Activated effector memory CD4-positive, alpha-beta T cell treated with Interleukin-2 at 50 U/mL for 16 hours (primary cell): ENCODE data around the gene ANKRD34A.
"Not testable (repeated sequence)": the region's sequence is repeated elsewhere in the genome, so short reads cannot be mapped to it uniquely, and the experiment has no call there.

Experiments used
- DNase-seq: peaks from one replicate; pipeline ENCODE4 v3.0.0-alpha.2; 2020

ANKRD34A gene

DNA sequence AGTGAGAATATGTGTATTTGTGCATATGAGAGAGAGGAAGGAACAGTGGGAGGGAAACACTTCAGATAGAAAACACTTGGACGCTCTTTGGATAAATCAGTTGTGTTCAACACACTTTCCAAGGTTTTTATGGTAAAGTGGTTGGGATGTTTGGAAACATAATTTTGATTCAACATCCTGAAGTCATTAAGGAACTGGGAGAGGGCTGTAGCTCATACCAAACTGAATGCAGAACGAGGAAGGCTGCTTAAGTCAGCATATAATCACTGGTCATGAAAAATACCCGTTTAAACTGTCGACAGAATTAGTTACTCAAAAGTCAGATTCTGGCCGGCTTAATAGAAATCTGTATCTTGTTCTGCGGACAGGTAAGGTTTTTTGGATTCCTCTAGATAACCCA lies 21.5 kb downstream of the ANKRD34A start:
- no peak for DNase-seq

GRCh38 chr1:145942405-145942804 lies 22.0 kb downstream of the ANKRD34A start:
- DNase-seq = no peak

- DNase-seq = no peak
Observed at GRCh38 chr1:145937436-145937835, 26.9 kb downstream of the ANKRD34A start.

GRCh38 chr1:145936247-145936646 lies 28.1 kb downstream of the ANKRD34A start:
- DNase-seq = no peak

DNA sequence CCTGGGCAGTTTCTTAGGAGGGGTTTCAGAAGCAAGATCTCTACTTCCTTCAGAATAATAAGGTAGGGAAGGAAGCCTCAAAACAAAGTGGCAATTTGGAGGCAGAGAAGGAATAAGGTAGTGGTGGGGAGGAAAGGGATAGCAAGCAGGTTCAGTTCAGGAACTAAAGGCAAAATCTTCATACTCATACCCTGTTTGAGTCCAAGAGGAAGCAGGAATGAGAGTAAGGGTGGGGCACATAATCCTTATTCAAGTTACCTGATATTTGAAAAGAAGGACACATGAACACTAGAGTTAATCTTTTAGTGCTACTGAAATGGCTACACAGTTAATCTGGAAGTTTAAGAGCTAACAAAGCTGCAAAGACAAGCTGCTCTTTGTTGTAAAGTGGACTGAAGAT lies 28.7 kb downstream of the ANKRD34A start:
- DNase-seq = no peak

GRCh38 chr1:145932522-145933009 lies 31.8 kb downstream of the ANKRD34A start:
- not testable (repeated sequence) for DNase-seq

- no peak for DNase-seq
Observed at GRCh38 chr1:145927916-145928643, 36.3 kb downstream of the ANKRD34A start.

- peak; percentile 91 for DNase-seq
Observed at GRCh38 chr1:145927063-145927886, 37.1 kb downstream of the ANKRD34A start, which contains the start of gene RBM8A. RBM8A (minus strand) TSS chr1:145927484; CDS start chr1:145927426, 58 bp downstream.

DNA sequence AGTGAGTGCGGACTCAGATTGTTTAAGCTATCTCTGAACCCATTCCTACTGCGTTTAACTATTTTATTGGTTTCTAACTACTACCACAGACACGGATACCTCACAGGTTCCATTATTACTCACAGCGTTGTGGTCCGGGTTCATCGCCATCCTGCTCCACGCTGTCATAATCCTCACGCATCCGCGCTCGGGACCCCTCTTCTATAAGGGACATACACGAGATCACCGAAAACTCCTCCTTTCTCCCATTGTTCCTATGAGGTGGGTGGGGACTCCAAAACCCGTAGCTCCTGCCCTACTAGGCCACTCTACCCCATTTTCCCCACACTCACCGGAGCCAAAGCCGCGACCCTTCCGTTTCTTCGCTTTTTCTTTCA lies 37.7 kb downstream of the ANKRD34A start:
- DNase-seq = no peak

- DNase-seq = no peak
Observed at GRCh38 chr1:145922266-145922665, 42.1 kb downstream of the ANKRD34A start.

DNA sequence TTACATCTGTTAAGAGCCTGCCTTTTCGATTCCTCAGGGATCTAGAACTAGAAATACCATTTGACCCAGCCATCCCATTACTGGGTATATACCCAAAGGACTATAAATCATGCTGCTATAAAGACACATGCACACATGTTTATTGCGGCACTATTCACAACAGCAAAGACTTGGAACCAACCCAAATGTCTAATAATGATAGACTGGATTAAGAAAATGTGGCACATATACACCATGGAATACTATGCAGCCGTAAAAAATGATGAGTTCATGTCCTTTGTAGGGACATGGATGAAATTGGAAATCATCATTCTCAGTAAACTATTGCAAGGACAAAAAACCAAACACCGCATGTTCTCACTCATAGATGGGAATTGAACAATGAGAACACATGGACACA lies 44.1 kb downstream of the ANKRD34A start:
- DNase-seq = not testable (repeated sequence)

- DNase-seq = no peak
Observed at GRCh38 chr1:145918992-145919939, 45.1 kb downstream of the ANKRD34A start.

- DNase-seq = peak; percentile 92
Observed at GRCh38 chr1:145918144-145918991, 46.0 kb downstream of the ANKRD34A start, which contains the start of gene PEX11B. PEX11B (minus strand) TSS chr1:145918717; CDS start chr1:145918688, 29 bp downstream.

- DNase-seq = no peak
Observed at GRCh38 chr1:145917595-145917994, 46.8 kb downstream of the ANKRD34A start.

- no peak for DNase-seq
Observed at GRCh38 chr1:145916745-145917144, 47.6 kb downstream of the ANKRD34A start.

- no peak for DNase-seq
Observed at GRCh38 chr1:145912128-145912641, 52.2 kb downstream of the ANKRD34A start.
